Measurements from ENCODE around the gene KDM2B.
A peak's percentile ranks its signal among the peaks of the same experiment; 100 is the strongest.

Gene KDM2B

GRCh38 chr12:121519227-121519626 lies 61.6 kb downstream of the KDM2B start:
- no peak overlapping the region for H2BK120ac ChIP-seq (ENCODE audit: low read depth, low read length)
- no peak overlapping the region for H3K27ac ChIP-seq (ENCODE audit: low read length, poor library complexity, severe bottlenecking)
- H3K79me1 ChIP-seq (replicated peaks; ENCODE audit: low read length, poor library complexity, severe bottlenecking), result peaks cover 1% of the 10 kb centered on the region

GRCh38 chr12:121518656-121519055 lies 62.2 kb downstream of the KDM2B start:
- WGBS, result 91% methylated on average over 10 of the region's 10 CpGs
- DNase-seq, result no peak
- Histone ChIP-seq H2BK12ac (ENCODE audit: low read length in 2 of 2) (no peak overlapping the region), H3K18ac (ENCODE audit: low read depth in 1 of 2, low read length in 2 of 2) (no peak overlapping the region), H3K9me3 (ENCODE audit: control insufficient read depth, low read length) (no peaks in the 10 kb centered on the region), H3K23ac (ENCODE audit: low read length in 2 of 2) (no peak overlapping the region), H2AK5ac (ENCODE audit: low read length, severe bottlenecking) (no peak overlapping the region), H3K4ac (ENCODE audit: low read depth in 1 of 2, low read length in 2 of 2) (no peak overlapping the region), H4K91ac (ENCODE audit: low read length) (no peak overlapping the region), H3K9ac (ENCODE audit: low read length) (no peak overlapping the region), H2BK5ac (ENCODE audit: low read depth, low read length, poor library complexity, severe bottlenecking) (no peak overlapping the region), H3K36me3 (ENCODE audit: control insufficient read depth in 1 of 2, insufficient read depth in 2 of 2, low read depth in 1 of 2, low read length in 2 of 2) (peaks cover 12 to 23% of the 10 kb centered on the region in 2 experiments), H3K14ac (ENCODE audit: low read length in 2 of 2) (no peak overlapping the region), H2BK15ac (ENCODE audit: low read depth, poor library complexity, severe bottlenecking) (no peak overlapping the region), H3K27me3 (ENCODE audit: control insufficient read depth in 1 of 2, insufficient read depth in 1 of 2, low read length in 2 of 2) (no peaks in the 10 kb centered on the region), H3K27ac (ENCODE audit: low read length, poor library complexity, severe bottlenecking) (no peak overlapping the region), H2BK120ac (ENCODE audit: low read depth, low read length) (no peak overlapping the region), H2AFZ (ENCODE audit: low read depth, low read length) (no peak overlapping the region), H3K4me2 (ENCODE audit: low read length, poor library complexity, severe bottlenecking) (no peak overlapping the region), H3K4me3 (ENCODE audit: insufficient read depth in 1 of 2, low read depth in 1 of 2, low read length in 2 of 2) (no peak overlapping the region), H3K79me1 (replicated peaks; ENCODE audit: low read length, poor library complexity, severe bottlenecking) (no peaks in the 10 kb centered on the region), H4K8ac (ENCODE audit: low read length) (no peak overlapping the region), H3K4me1 (ENCODE audit: control insufficient read depth, insufficient read depth, low read depth, low read length) (no peaks in the 10 kb centered on the region)

More at GRCh38 chr12:121519227-121519626, 61.6 kb downstream of the KDM2B start:
- Histone ChIP-seq H3K9me3 (ENCODE audit: control insufficient read depth, low read length) (no peaks in the 10 kb centered on the region), H2AFZ (ENCODE audit: low read depth, low read length) (no peak overlapping the region), H3K18ac (ENCODE audit: low read depth in 1 of 2, low read length in 2 of 2) (no peak overlapping the region), H4K91ac (ENCODE audit: low read length) (no peak overlapping the region), H3K14ac (ENCODE audit: low read length in 2 of 2) (no peak overlapping the region), H3K27me3 (ENCODE audit: control insufficient read depth in 1 of 2, insufficient read depth in 1 of 2, low read length in 2 of 2) (no peaks in the 10 kb centered on the region), H2BK5ac (ENCODE audit: low read depth, low read length, poor library complexity, severe bottlenecking) (no peak overlapping the region), H3K4ac (ENCODE audit: low read depth in 1 of 2, low read length in 2 of 2) (no peak overlapping the region), H3K4me2 (ENCODE audit: low read length, poor library complexity, severe bottlenecking) (no peak overlapping the region), H3K36me3 (ENCODE audit: control insufficient read depth in 1 of 2, insufficient read depth in 2 of 2, low read depth in 1 of 2, low read length in 2 of 2) (peaks cover 12 to 28% of the 10 kb centered on the region in 2 experiments), H3K23ac (ENCODE audit: low read length in 2 of 2) (no peak overlapping the region), H3K4me3 (ENCODE audit: insufficient read depth in 1 of 2, low read depth in 1 of 2, low read length in 2 of 2) (no peak overlapping the region), H4K8ac (ENCODE audit: low read length) (no peak overlapping the region), H2AK5ac (ENCODE audit: low read length, severe bottlenecking) (no peak overlapping the region), H3K4me1 (ENCODE audit: control insufficient read depth, insufficient read depth, low read depth, low read length) (no peaks in the 10 kb centered on the region), H2BK12ac (ENCODE audit: low read length in 2 of 2) (no peak overlapping the region), H3K9ac (ENCODE audit: low read length) (no peak overlapping the region), H2BK15ac (ENCODE audit: low read depth, poor library complexity, severe bottlenecking) (no peak overlapping the region)
- no peak for DNase-seq

- Histone ChIP-seq H3K9me3 (ENCODE audit: control insufficient read depth, low read length) (no peaks in the 10 kb centered on the region), H2BK12ac (ENCODE audit: low read length in 2 of 2) (no peak overlapping the region), H3K79me1 (replicated peaks; ENCODE audit: low read length, poor library complexity, severe bottlenecking) (no peaks in the 10 kb centered on the region), H4K8ac (ENCODE audit: low read length) (no peak overlapping the region), H2BK120ac (ENCODE audit: low read depth, low read length) (no peak overlapping the region), H2AK5ac (ENCODE audit: low read length, severe bottlenecking) (no peak overlapping the region), H3K27me3 (ENCODE audit: control insufficient read depth in 1 of 2, insufficient read depth in 1 of 2, low read length in 2 of 2) (no peaks in the 10 kb centered on the region), H3K9ac (ENCODE audit: low read length) (no peak overlapping the region), H3K4me2 (ENCODE audit: low read length, poor library complexity, severe bottlenecking) (no peak overlapping the region), H4K91ac (ENCODE audit: low read length) (no peak overlapping the region), H3K4ac (ENCODE audit: low read depth in 1 of 2, low read length in 2 of 2) (no peak overlapping the region), H3K14ac (ENCODE audit: low read length in 2 of 2) (no peak overlapping the region), H3K4me3 (ENCODE audit: insufficient read depth in 1 of 2, low read depth in 1 of 2, low read length in 2 of 2) (no peak overlapping the region), H3K36me3 (ENCODE audit: control insufficient read depth in 1 of 2, insufficient read depth in 2 of 2, low read depth in 1 of 2, low read length in 2 of 2) (peaks cover 12 to 23% of the 10 kb centered on the region in 2 experiments), H3K18ac (ENCODE audit: low read depth in 1 of 2, low read length in 2 of 2) (no peak overlapping the region), H3K27ac (ENCODE audit: low read length, poor library complexity, severe bottlenecking) (no peak overlapping the region), H2BK15ac (ENCODE audit: low read depth, poor library complexity, severe bottlenecking) (peak overlapping the region; percentile 54), H3K23ac (ENCODE audit: low read length in 2 of 2) (no peak overlapping the region), H2BK5ac (ENCODE audit: low read depth, low read length, poor library complexity, severe bottlenecking) (no peak overlapping the region), H3K4me1 (ENCODE audit: control insufficient read depth, insufficient read depth, low read depth, low read length) (peaks cover 7% of the 10 kb centered on the region), H2AFZ (ENCODE audit: low read depth, low read length) (no peak overlapping the region)
- DNase-seq, result no peak
- 93% methylated on average over 10 of the region's 10 CpGs for WGBS
Observed at GRCh38 chr12:121516437-121517011, 64.3 kb downstream of the KDM2B start.

- H3K27ac ChIP-seq (ENCODE audit: low read length, poor library complexity, severe bottlenecking), result no peak overlapping the region
- peak overlapping the region in 1 of 2 experiments; percentile 14 for H3K23ac ChIP-seq (ENCODE audit: low read length in 2 of 2)
- no peak overlapping the region for H3K4me2 ChIP-seq (ENCODE audit: low read length, poor library complexity, severe bottlenecking)
Observed at GRCh38 chr12:121515615-121516014, 65.2 kb downstream of the KDM2B start.

More at GRCh38 chr12:121515615-121516014, 65.2 kb downstream of the KDM2B start:
- H3K18ac ChIP-seq (ENCODE audit: low read depth in 1 of 2, low read length in 2 of 2), result no peak overlapping the region
- H4K8ac ChIP-seq (ENCODE audit: low read length), result no peak overlapping the region
- no peak overlapping the region for H3K9ac ChIP-seq (ENCODE audit: low read length)
- no peaks in the 10 kb centered on the region for H3K27me3 ChIP-seq (ENCODE audit: control insufficient read depth in 1 of 2, insufficient read depth in 1 of 2, low read length in 2 of 2)
- no peak overlapping the region for H3K4ac ChIP-seq (ENCODE audit: low read depth in 1 of 2, low read length in 2 of 2)
- no peaks in the 10 kb centered on the region for H3K79me1 ChIP-seq (replicated peaks; ENCODE audit: low read length, poor library complexity, severe bottlenecking)
- H2AK5ac ChIP-seq (ENCODE audit: low read length, severe bottlenecking), result no peak overlapping the region
- H3K14ac ChIP-seq (ENCODE audit: low read length in 2 of 2), result no peak overlapping the region
- DNase-seq, result no peak
- H3K9me3 ChIP-seq (ENCODE audit: control insufficient read depth, low read length), result no peaks in the 10 kb centered on the region
- H3K4me3 ChIP-seq (ENCODE audit: insufficient read depth in 1 of 2, low read depth in 1 of 2, low read length in 2 of 2), result no peak overlapping the region
- peaks cover 7% of the 10 kb centered on the region for H3K4me1 ChIP-seq (ENCODE audit: control insufficient read depth, insufficient read depth, low read depth, low read length)
- no peak overlapping the region for H2BK12ac ChIP-seq (ENCODE audit: low read length in 2 of 2)
- H4K91ac ChIP-seq (ENCODE audit: low read length), result no peak overlapping the region
- 90% methylated on average over 7 of the region's 7 CpGs for WGBS
- no peak overlapping the region for H2BK5ac ChIP-seq (ENCODE audit: low read depth, low read length, poor library complexity, severe bottlenecking)
- H3K36me3 ChIP-seq (ENCODE audit: control insufficient read depth in 1 of 2, insufficient read depth in 2 of 2, low read depth in 1 of 2, low read length in 2 of 2), result peaks cover 9 to 15% of the 10 kb centered on the region in 2 experiments
- no peak overlapping the region for H2BK120ac ChIP-seq (ENCODE audit: low read depth, low read length)
- H2AFZ ChIP-seq (ENCODE audit: low read depth, low read length), result no peak overlapping the region
- no peak overlapping the region for H2BK15ac ChIP-seq (ENCODE audit: low read depth, poor library complexity, severe bottlenecking)
